ENCODE measurements around the gene FANCC.

DNA sequence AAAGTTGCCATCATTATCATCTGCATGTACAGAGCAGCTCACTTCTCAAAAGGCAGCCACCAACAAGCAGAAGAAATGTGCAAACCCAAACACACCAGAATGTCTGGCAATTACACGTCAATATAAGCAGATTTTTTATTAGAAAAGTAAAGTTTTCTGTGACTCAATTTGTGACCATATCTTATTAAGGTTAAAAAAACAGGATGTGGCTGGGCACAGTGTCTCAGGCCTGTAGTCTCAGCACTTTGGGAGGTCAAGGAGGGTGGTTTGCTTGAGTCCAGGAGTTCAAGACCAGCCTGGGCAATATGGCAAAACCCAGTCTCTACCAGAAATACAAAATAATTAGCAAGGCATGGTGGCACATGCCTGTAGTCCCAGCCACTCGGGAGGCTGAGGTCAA is 176.7 kb downstream of the FANCC start:
- TF ChIP-seq POLR2A (IDR thresholded peaks at IDR 0.05; ENCODE audit: borderline replicate concordance, extremely low read depth, insufficient read depth, insufficient read length) = no peak
- TF ChIP-seq CEBPB (IDR thresholded peaks at IDR 0.05; ENCODE audit: low read depth) = no peak
- TF ChIP-seq, protein P1, sequence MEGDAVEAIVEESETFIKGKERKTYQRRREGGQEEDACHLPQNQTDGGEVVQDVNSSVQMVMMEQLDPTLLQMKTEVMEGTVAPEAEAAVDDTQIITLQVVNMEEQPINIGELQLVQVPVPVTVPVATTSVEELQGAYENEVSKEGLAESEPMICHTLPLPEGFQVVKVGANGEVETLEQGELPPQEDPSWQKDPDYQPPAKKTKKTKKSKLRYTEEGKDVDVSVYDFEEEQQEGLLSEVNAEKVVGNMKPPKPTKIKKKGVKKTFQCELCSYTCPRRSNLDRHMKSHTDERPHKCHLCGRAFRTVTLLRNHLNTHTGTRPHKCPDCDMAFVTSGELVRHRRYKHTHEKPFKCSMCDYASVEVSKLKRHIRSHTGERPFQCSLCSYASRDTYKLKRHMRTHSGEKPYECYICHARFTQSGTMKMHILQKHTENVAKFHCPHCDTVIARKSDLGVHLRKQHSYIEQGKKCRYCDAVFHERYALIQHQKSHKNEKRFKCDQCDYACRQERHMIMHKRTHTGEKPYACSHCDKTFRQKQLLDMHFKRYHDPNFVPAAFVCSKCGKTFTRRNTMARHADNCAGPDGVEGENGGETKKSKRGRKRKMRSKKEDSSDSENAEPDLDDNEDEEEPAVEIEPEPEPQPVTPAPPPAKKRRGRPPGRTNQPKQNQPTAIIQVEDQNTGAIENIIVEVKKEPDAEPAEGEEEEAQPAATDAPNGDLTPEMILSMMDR (IDR thresholded peaks at IDR 0.05 in 2 of 3, conservative IDR thresholded peaks at IDR 0.05 in 1 of 3; ENCODE audit: borderline replicate concordance in 1 of 3, insufficient read depth in 1 of 3, low read depth in 2 of 3, low read length in 2 of 3) = no peak
- no peak for TF ChIP-seq POLR2AphosphoS5 (IDR thresholded peaks at IDR 0.05; ENCODE audit: low read depth, low read length)
